AG09309 (cell line): ENCODE measurements around the gene SMIM12.

ENCODE experiments used
- DNase-seq: peaks from one replicate; pipeline ENCODE4 v3.0.0-alpha.2; 2010; ENCODE audit warnings: low read depth
- H3K4me3 ChIP-seq: 2 replicates; pipeline ENCODE4 v1.5.1; 2011; ENCODE audit warnings: mild to moderate bottlenecking, low read depth, low read length, moderate library complexity; ENCODE audit not compliant: control insufficient read depth
- TF ChIP-seq, protein P1 (sequence below): IDR thresholded peaks from 2 replicates; pipeline ENCODE4 v1.5.1; 2011; ENCODE audit warnings: mild to moderate bottlenecking, low read depth, low read length, inconsistent platforms; ENCODE audit not compliant: insufficient read depth, control insufficient read depth; ENCODE audit errors: missing control alignments

The SMIM12 gene

DNA sequence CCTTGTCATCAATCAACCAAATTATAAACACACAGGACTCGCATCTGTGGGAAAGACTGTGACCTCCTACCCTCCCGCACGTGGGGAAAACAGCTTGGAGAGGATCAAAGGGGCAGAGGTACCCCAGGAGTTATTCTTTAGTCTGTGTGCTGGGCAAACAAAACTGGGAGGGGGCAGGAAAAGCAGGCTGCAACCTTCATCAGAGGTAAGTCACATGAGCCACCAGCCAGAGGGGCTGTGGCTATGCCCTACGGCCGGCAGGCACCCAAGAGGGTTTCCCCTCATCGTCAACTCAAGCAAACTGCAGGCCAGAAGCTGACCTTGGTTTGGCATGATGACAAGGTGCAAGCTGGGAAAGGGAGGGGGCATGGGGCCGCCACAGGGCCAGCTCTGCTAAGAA, 12.5 kb downstream of the SMIM12 start:
- no peak for DNase-seq
- TF ChIP-seq, protein P1, sequence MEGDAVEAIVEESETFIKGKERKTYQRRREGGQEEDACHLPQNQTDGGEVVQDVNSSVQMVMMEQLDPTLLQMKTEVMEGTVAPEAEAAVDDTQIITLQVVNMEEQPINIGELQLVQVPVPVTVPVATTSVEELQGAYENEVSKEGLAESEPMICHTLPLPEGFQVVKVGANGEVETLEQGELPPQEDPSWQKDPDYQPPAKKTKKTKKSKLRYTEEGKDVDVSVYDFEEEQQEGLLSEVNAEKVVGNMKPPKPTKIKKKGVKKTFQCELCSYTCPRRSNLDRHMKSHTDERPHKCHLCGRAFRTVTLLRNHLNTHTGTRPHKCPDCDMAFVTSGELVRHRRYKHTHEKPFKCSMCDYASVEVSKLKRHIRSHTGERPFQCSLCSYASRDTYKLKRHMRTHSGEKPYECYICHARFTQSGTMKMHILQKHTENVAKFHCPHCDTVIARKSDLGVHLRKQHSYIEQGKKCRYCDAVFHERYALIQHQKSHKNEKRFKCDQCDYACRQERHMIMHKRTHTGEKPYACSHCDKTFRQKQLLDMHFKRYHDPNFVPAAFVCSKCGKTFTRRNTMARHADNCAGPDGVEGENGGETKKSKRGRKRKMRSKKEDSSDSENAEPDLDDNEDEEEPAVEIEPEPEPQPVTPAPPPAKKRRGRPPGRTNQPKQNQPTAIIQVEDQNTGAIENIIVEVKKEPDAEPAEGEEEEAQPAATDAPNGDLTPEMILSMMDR = no peak
- no peak overlapping the region for H3K4me3 ChIP-seq

DNA sequence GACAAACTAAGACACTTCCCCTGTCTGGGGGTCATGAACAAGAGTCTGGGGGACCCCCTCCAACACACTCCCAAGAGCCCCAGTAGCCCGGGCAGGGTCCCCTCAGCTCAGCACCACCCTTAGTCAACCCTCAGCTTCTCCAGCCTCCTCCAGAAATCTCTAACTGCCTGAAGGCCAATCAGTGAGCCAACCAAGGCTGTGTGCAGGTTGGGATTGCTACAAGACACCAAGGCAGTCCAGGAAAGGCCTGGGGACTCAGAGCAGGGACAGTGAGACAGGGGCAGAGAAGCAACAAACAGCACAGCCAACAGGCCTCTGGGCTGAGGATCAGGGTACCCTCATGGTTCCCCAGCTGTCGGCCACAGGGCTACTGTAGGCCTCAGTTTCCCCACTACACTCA, 13.3 kb downstream of the SMIM12 start:
- TF ChIP-seq, protein P1 = no peak
- no peak for DNase-seq

DNA sequence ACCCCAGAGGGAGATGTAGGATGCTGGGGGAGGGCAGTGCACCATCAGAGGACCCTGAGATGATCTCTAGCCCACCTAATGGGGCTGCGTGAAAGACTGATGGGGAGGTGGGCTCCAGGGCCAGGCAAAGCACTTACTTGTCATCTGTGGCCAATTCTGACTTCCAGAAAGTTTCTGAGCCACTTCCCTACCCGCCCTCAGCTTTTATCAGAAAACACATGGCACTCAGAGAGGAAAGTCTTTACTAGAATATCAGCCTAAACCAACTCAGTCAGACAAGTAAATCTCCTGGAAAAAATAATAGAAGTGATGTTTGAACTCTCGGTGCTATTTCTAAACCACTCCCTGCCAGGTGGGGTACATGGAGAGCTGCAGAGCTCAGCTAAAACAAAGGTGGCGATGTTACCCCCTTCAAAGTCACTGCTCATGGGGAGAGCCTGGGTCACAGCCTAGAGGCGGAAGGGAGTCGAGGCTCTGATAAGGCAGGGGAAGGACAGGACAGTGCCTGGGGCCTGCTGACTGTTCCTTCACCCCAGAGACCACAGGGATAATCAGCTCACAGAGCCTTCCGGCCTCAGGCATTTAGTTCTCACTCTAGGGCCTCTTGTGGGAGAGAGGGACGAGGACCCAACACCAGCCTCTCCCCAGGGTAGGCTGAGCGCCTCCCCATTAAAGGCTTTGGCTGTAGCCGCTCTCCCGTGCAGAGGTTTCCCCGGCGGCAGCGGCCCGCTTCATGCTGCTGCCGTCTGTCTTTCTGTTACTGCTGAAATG, 14.2 kb downstream of the SMIM12 start:
- DNase-seq = no peak
- H3K4me3 ChIP-seq = no peak overlapping the region
- TF ChIP-seq, protein P1 = no peak

More for the DNA sequence above, 13.3 kb downstream of the SMIM12 start:
- no peak overlapping the region for H3K4me3 ChIP-seq

DNA sequence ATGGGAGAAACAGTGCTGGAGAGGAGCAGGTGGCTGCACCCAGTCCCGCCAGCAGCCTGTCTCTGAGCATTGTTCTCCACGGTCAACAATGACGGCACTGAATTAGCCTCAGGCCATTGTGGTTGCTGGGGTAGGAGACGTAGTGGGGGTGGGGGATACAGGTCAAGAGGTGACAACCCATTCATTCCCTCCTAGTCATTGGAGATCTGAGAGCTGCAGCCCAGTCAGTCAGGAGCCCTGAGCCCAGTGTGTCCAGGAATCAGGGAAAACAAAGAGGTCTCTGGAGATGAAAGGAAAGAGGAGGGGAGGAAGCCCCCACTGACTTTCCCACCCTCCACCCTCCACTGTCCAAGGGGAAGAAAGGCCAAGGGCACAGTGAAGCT, 15.3 kb downstream of the SMIM12 start:
- no peak for DNase-seq
- TF ChIP-seq, protein P1 = no peak
- H3K4me3 ChIP-seq = no peak overlapping the region

DNA sequence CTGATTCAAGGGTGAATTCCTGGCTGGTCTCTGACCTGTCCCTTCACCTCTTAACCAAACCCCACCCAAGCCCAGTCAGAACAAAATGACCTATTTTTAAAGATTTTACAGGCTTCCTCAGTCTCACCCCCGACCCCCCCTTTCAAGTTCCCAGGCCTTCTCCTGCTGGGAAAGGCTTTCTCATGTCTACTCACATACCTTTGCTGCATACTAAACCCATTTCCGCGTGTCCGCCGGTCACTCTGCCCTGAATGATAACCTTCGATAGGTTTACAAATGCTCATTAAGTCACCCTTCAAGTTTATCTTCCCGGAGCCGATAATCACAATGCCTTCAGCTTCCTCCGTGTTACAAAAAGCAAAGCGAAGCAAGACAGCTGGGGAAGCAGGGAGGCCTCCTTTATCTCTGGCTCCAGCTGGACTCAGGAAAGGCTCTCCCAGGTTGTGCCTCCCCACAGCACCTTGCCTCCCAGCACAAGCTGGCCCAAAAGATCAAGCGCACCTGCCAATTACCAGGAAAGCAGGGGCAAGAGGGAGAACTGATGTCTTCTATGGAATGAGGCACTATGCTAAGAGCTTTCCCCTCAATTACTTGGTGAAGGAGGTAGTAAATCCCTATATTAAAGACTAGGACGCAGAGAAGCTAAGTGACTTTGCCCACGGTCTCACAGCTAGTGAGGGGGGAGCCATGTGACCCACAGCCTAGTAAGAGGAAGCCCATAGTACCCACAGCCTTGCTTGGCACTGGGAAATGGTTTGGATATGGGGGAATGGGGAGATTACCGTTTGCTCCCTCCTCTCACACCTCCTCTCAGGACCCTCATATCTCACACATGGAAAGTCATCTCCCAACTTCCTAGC, 15.9 kb downstream of the SMIM12 start:
- no peak overlapping the region for H3K4me3 ChIP-seq
- TF ChIP-seq, protein P1 = no peak
- no peak for DNase-seq

DNA sequence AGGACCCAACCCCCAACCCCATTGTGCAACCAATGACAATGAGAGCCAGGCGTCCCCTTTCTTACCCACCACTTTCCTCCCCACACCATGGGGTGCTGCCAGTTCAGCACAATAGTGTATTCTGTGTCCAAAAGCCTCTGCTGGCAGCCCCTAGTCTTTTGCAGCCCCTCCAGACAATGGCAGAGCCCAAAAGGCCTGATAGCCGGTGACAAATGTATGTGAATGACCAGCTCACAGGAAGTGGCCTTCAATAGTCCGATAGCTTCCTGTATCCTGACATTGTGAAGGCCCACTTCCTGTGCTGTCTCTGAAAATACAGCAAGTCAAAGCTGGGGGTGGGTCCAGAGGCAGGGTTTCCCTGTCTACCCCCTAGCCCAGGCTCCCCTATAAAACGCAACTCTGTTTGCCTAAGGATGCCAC, 16.6 kb downstream of the SMIM12 start:
- H3K4me3 ChIP-seq = no peak overlapping the region
- DNase-seq = no peak
- TF ChIP-seq, protein P1 = no peak
